ENCODE data around the gene ATP2B2. TPM values are rescaled to one million over a fixed set of nuclear protein-coding genes. Genes with fewer than 3 reads are reported as not detected.

ATP2B2 gene
- polyA plus RNA-seq, 2 of the 4 experiments (the other 2 are of a cell fraction), result 0.03 to 0.04 TPM

- ATAC-seq (no peak), DNase-seq (ENCODE audit: low read depth in 1 of 2, low spot score in 1 of 2) (no peak), FAIRE-seq (no peak)
- TF ChIP-seq HOXA7 (CRISPR knock-in tag; IDR thresholded peaks at IDR 0.05), result no peak
- no peak for TF ChIP-seq BCL3 (IDR thresholded peaks at IDR 0.05)
- TF ChIP-seq EHF (CRISPR knock-in tag; IDR thresholded peaks at IDR 0.05), result no peak
- TF ChIP-seq CHD2 (IDR thresholded peaks at IDR 0.05; ENCODE audit: low read length, partially characterized antibody), result no peak
- TF ChIP-seq MAZ (IDR thresholded peaks at IDR 0.05; ENCODE audit: borderline replicate concordance, low read depth, low read length), result no peak
- no peak for TF ChIP-seq MAX (IDR thresholded peaks at IDR 0.05)
- TF ChIP-seq KDM1A (IDR thresholded peaks at IDR 0.05; ENCODE audit: low read depth), result no peak
- TF ChIP-seq RARB (CRISPR knock-in tag; IDR thresholded peaks at IDR 0.05), result no peak
- no peak for TF ChIP-seq TFCP2L1 (CRISPR knock-in tag; IDR thresholded peaks at IDR 0.05)
- TF ChIP-seq HOXB13 (CRISPR knock-in tag; IDR thresholded peaks at IDR 0.05; ENCODE audit: low read depth), result no peak
- TF ChIP-seq CBX2 (IDR thresholded peaks at IDR 0.05; ENCODE audit: borderline replicate concordance, low read depth), result no peak
- TF ChIP-seq HMGXB4 (CRISPR knock-in tag; IDR thresholded peaks at IDR 0.05; ENCODE audit: borderline replicate concordance), result no peak
- no peak for TF ChIP-seq ATOH8 (CRISPR knock-in tag; IDR thresholded peaks at IDR 0.05; ENCODE audit: low read depth)
- no peak for TF ChIP-seq RAD21 (conservative IDR thresholded peaks at IDR 0.05 in 1 of 2, IDR thresholded peaks at IDR 0.05 in 1 of 2)
- TF ChIP-seq CTCF (IDR thresholded peaks at IDR 0.05), result no peak
- TF ChIP-seq RFX5 (IDR thresholded peaks at IDR 0.05), result no peak
- no peak for TF ChIP-seq CBX8 (IDR thresholded peaks at IDR 0.05)
- TF ChIP-seq ZFP36 (IDR thresholded peaks at IDR 0.05; ENCODE audit: borderline replicate concordance, partially characterized antibody), result no peak
- TF ChIP-seq HES2 (IDR thresholded peaks at IDR 0.05), result no peak
- POLR2A ChIA-PET, result no interaction called here
- Histone ChIP-seq H3K4me2 (no peak overlapping the region), H3K4me1 (no peaks in the 10 kb centered on the region), H3K9me3 (no peaks in the 10 kb centered on the region), H3K27ac (no peak overlapping the region), H3K4me3 (no peak overlapping the region)
- CTCF ChIA-PET, result interaction anchor here (0.9 to 1.4 kb wide), 3 partner anchors 14 to 206 kb away, joined by 3 to 4 read pairs (median 4); no protein-coding TSS in a partner anchor
- WGBS (ENCODE audit: missing lambda C conversion rate), result 30% methylated on average over 4 of the region's 4 CpGs
These were observed 44.3 kb downstream of the ATP2B2 start for GRCh38 chr3:10460951-10461545.
